DND-41 (cell line): Measurements from ENCODE around the gene RBBP5.

Source experiments
- ATAC-seq: fragments of 200-7000 bp; cut with Tn5 transposase; 3 replicates; pipeline ENCODE4 v1.9.1; 2021; ENCODE audit warnings: low read depth; ENCODE audit not compliant: insufficient read depth
- DNase-seq: peaks from one replicate; pipeline ENCODE4 v3.0.0-alpha.2; 2020
- H2AFZ ChIP-seq: 2 replicates; pipeline ENCODE4 v1.6.0; 2012; ENCODE audit warnings: low read depth, low read length
- H3K27ac ChIP-seq: 2 replicates; pipeline ENCODE4 v1.5.1; 2012; ENCODE audit warnings: low read length, inconsistent platforms
- H3K27me3 ChIP-seq: fragments of 200-600 bp; sonication (generic); 2 replicates; pipeline ENCODE4 v1.6.0; 2012; ENCODE audit warnings: low read length, mild to moderate bottlenecking, inconsistent platforms; ENCODE audit not compliant: insufficient read depth, poor library complexity
- H3K36me3 ChIP-seq: 2 replicates; pipeline ENCODE4 v1.5.1; 2012; ENCODE audit warnings: low read length, inconsistent platforms; ENCODE audit not compliant: insufficient read depth
- H3K4me1 ChIP-seq: 2 replicates; pipeline ENCODE4 v1.5.1; 2012; ENCODE audit warnings: mild to moderate bottlenecking, low read length; ENCODE audit not compliant: insufficient read depth
- H3K4me2 ChIP-seq: 2 replicates; pipeline ENCODE4 v1.6.0; 2012; ENCODE audit warnings: mild to moderate bottlenecking, moderate library complexity, low read length, inconsistent platforms; ENCODE audit not compliant: insufficient read depth
- H3K4me3 ChIP-seq, 2 experiments: fragments of 200-600 bp in 1 of 2; shearing (Covaris generic) in 1 of 2; 2 replicates each; pipeline ENCODE4 v1.5.1; 2012 to 2016; ENCODE audit warnings: inconsistent platforms in 2 of 2, low read length in 2 of 2, mild to moderate bottlenecking in 2 of 2, low read depth in 1 of 2, moderate library complexity in 1 of 2
- H3K79me2 ChIP-seq: 2 replicates; pipeline ENCODE4 v1.6.0; 2012; ENCODE audit warnings: low read length, inconsistent platforms; ENCODE audit not compliant: insufficient read depth
- H3K9ac ChIP-seq: 2 replicates; pipeline ENCODE4 v1.6.0; 2012; ENCODE audit warnings: low read depth, mild to moderate bottlenecking, inconsistent platforms, low read length, moderate library complexity
- H3K9me3 ChIP-seq: 2 replicates; pipeline ENCODE4 v1.5.1; 2012; ENCODE audit warnings: low read length, moderate library complexity, mild to moderate bottlenecking, inconsistent platforms; ENCODE audit not compliant: insufficient read depth, severe bottlenecking
- H4K20me1 ChIP-seq: 2 replicates; pipeline ENCODE4 v1.6.0; 2012; ENCODE audit warnings: low read length; ENCODE audit not compliant: insufficient read depth
- EZH2 ChIP-seq: IDR thresholded peaks from 3 replicates; pipeline ENCODE4 v1.6.1; 2012; ENCODE audit warnings: borderline replicate concordance, low read depth, mild to moderate bottlenecking, moderate library complexity, low read length, inconsistent platforms; ENCODE audit not compliant: severe bottlenecking
- TF ChIP-seq, protein P1 (sequence below): IDR thresholded peaks from 2 replicates; pipeline ENCODE4 v1.5.1; 2012; ENCODE audit warnings: borderline replicate concordance, low read length, moderate library complexity, mild to moderate bottlenecking; ENCODE audit not compliant: poor library complexity, severe bottlenecking; ENCODE audit errors: extremely low read depth

The RBBP5 gene

DNA sequence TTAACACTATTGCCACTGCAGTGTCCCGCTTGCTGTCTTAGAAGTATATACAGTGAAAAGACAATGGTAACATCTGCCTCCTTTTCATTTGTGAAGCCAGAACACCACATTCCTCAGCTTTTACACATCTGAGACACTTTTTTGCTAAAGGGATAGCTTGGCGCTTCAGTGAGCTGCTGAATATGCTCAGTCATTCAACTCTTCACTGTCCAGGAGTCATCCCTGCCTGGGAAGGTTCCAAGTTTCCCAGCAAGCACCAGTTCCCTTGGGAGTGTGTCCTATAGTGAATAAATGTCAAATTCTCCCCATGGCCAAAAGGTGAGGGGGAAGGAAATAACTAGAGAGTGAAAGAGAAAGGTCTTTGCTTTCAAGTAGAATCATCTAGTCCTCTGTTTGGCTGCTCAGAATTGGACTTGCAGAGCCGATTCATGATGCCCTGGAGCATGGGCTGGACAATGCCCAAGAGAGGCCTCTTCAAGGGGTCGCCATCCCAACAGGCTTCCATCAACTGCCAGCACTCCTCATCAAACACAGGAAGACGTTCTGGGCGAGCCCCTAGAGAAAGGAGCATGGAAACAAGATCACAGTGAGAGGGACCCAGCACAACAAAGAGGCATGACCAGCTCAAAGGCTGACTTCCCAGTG lies 25.5 kb upstream of the RBBP5 start:
- H3K36me3 ChIP-seq = peaks cover 5% of the 10 kb centered on the region; the same call in 1 of the 2 replicates
- no peak for DNase-seq

DNA sequence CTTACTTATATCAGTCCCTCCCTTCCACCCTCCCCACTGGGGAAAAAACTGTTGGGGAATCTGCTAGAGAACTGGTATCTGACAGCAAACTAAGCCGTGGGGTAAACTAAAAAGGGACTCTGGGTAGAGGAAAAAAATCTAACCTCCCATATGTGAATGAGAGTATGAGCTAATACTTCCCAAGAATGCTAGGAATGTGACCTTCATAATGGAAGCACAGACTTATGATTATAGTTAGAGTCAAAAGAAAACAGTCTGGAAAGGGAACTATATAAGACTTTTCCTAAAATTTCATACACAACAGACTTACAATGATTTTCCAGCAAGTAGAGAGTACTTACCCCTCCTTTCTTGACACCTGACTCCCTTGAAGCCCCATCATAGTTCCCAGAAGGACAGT lies 23.0 kb upstream of the RBBP5 start:
- DNase-seq (no peak), ATAC-seq (no peak)
- no peaks in the 10 kb centered on the region for H3K27me3 ChIP-seq
- TF ChIP-seq EZH2 = no peak
- peaks cover 5% of the 10 kb centered on the region; the same call in 1 of the 2 replicates for H3K36me3 ChIP-seq
- H3K9ac ChIP-seq = no peak overlapping the region
- H3K4me3 ChIP-seq = no peak overlapping the region
- H3K4me2 ChIP-seq = no peak overlapping the region
- H3K27ac ChIP-seq = no peak overlapping the region
- H3K79me2 ChIP-seq = no peaks in the 10 kb centered on the region
- no peak overlapping the region for H2AFZ ChIP-seq
- no peaks in the 10 kb centered on the region for H4K20me1 ChIP-seq
- H3K4me1 ChIP-seq = peaks cover 7% of the 10 kb centered on the region; the same call in 1 of the 2 replicates
- H3K9me3 ChIP-seq = no peaks in the 10 kb centered on the region

More for the DNA sequence above, 25.5 kb upstream of the RBBP5 start:
- Histone ChIP-seq H4K20me1 (no peaks in the 10 kb centered on the region), H2AFZ (no peak overlapping the region), H3K9ac (no peak overlapping the region), H3K4me3 (no peak overlapping the region), H3K79me2 (no peaks in the 10 kb centered on the region), H3K27ac (no peak overlapping the region), H3K4me1 (no peaks in the 10 kb centered on the region), H3K27me3 (no peaks in the 10 kb centered on the region), H3K9me3 (no peaks in the 10 kb centered on the region), H3K4me2 (no peak overlapping the region)
- no peak for ATAC-seq
- TF ChIP-seq, protein P1, sequence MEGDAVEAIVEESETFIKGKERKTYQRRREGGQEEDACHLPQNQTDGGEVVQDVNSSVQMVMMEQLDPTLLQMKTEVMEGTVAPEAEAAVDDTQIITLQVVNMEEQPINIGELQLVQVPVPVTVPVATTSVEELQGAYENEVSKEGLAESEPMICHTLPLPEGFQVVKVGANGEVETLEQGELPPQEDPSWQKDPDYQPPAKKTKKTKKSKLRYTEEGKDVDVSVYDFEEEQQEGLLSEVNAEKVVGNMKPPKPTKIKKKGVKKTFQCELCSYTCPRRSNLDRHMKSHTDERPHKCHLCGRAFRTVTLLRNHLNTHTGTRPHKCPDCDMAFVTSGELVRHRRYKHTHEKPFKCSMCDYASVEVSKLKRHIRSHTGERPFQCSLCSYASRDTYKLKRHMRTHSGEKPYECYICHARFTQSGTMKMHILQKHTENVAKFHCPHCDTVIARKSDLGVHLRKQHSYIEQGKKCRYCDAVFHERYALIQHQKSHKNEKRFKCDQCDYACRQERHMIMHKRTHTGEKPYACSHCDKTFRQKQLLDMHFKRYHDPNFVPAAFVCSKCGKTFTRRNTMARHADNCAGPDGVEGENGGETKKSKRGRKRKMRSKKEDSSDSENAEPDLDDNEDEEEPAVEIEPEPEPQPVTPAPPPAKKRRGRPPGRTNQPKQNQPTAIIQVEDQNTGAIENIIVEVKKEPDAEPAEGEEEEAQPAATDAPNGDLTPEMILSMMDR = no peak
- TF ChIP-seq EZH2 = no peak

DNA sequence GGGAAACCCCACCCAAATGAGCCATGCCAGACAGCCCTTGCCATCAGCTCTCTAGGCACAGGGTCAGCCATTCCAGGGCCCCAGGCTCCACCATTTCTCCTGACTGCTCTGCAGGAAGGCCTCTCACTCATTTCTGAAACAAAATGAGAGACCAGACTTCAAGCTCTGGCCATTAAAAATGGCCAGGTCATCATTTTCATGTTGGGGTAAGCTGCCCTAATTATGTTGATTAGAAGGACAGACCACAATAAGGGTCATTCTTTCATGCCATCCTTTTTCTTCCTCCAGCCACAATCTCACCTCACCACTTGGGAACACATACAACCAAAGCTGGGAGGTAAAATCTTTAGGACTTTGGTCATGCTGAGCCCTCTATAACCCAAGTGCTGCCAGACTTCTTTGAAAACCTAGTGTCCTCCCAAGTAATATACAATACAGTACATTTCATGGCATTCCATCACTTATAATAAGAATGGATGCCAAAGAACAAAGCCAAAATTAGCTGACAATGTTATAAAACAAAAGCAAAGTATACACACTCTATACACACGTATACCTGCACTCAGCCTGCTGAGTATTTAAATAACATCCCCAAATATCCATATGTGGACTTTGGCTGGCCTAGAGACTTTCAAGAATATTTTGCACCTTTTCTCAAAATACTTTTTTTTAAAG lies 22.4 kb upstream of the RBBP5 start:
- H2AFZ ChIP-seq = no peak overlapping the region
- no peak overlapping the region for H3K4me2 ChIP-seq
- DNase-seq (no peak), ATAC-seq (no peak)
- no peaks in the 10 kb centered on the region for H3K9me3 ChIP-seq
- H3K4me1 ChIP-seq = peaks cover 7% of the 10 kb centered on the region; the same call in 1 of the 2 replicates
- H4K20me1 ChIP-seq = no peaks in the 10 kb centered on the region
- no peak overlapping the region for H3K9ac ChIP-seq
- H3K36me3 ChIP-seq = peaks cover 5% of the 10 kb centered on the region; the same call in 1 of the 2 replicates
- no peaks in the 10 kb centered on the region for H3K79me2 ChIP-seq
- H3K27ac ChIP-seq = no peak overlapping the region
- H3K4me3 ChIP-seq = no peak overlapping the region
- TF ChIP-seq, protein P1 = no peak
- no peak for TF ChIP-seq EZH2
- no peaks in the 10 kb centered on the region for H3K27me3 ChIP-seq

DNA sequence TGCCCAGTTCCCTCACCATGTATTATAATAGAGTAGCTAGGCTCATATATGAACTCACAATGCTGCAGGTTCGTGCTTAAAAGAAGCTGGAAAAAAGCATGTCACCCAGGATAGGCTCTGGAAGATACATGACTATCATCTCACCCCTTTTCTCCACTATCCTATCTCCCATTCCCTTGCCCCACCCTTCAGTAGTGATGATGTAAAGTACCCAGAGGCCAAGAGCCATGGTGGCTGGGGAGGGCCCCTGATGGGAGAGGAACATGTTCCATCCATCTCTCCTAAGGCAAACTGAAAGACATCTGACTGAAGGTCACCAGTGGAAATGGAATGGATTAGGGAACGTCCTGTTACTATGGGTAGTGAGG lies 20.3 kb upstream of the RBBP5 start:
- Histone ChIP-seq H3K9ac (no peak overlapping the region), H3K4me3 (no peak overlapping the region), H3K4me2 (peak overlapping the region; percentile 50), H3K27ac (no peak overlapping the region), H3K4me1 (peaks cover 7% of the 10 kb centered on the region; the same call in 1 of the 2 replicates), H3K79me2 (no peaks in the 10 kb centered on the region), H2AFZ (peak overlapping the region; percentile 37; the same call in 1 of the 2 replicates), H3K36me3 (no peaks in the 10 kb centered on the region), H3K27me3 (no peaks in the 10 kb centered on the region), H3K9me3 (no peaks in the 10 kb centered on the region), H4K20me1 (no peaks in the 10 kb centered on the region)
- TF ChIP-seq EZH2 = no peak
- TF ChIP-seq, protein P1 = no peak
- no peak for ATAC-seq
- DNase-seq = no peak
